ENCODE results near the gene CHMP5. TPM values are rescaled to one million over a fixed set of nuclear protein-coding genes. Genes with fewer than 3 reads are reported as not detected.
A peak's percentile ranks its signal among the peaks of the same experiment; 100 is the strongest.

The CHMP5 gene
- total RNA-seq, 1 donor from 2014 or later: 173 TPM

DNA sequence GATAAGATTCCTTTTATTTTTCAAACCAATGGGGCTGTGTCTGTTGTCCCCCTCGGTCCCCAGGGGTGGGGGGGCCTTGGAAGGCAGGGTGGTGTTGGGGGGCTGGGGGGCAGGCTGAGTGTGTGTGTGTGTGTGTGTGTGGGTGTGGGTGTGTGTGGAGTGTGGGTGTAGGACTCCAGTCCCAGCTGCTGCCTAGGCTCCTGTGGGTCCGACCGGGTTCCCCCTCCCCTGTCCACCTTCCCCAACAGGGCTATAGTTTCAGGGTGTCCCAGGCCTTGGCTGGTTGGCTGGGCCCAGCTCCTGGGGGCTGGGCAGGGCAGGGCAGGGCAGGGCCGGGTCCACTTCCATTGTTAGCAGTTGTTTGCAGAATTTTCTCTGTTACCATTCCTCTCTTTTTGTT lies 23.4 kb downstream of the CHMP5 start:
- no peak overlapping the region for H3K4me3 ChIP-seq (ENCODE audit: low read depth, low read length)
- TF ChIP-seq, protein P1, sequence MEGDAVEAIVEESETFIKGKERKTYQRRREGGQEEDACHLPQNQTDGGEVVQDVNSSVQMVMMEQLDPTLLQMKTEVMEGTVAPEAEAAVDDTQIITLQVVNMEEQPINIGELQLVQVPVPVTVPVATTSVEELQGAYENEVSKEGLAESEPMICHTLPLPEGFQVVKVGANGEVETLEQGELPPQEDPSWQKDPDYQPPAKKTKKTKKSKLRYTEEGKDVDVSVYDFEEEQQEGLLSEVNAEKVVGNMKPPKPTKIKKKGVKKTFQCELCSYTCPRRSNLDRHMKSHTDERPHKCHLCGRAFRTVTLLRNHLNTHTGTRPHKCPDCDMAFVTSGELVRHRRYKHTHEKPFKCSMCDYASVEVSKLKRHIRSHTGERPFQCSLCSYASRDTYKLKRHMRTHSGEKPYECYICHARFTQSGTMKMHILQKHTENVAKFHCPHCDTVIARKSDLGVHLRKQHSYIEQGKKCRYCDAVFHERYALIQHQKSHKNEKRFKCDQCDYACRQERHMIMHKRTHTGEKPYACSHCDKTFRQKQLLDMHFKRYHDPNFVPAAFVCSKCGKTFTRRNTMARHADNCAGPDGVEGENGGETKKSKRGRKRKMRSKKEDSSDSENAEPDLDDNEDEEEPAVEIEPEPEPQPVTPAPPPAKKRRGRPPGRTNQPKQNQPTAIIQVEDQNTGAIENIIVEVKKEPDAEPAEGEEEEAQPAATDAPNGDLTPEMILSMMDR (IDR thresholded peaks at IDR 0.05; ENCODE audit: insufficient read depth, low read length, severe bottlenecking): no peak
- FAIRE-seq: no peak
- H3K36me3 ChIP-seq (ENCODE audit: control insufficient read depth, insufficient read depth, low read length): peaks cover 1% of the 10 kb centered on the region
- no peaks in the 10 kb centered on the region for H3K27me3 ChIP-seq (ENCODE audit: control insufficient read depth, insufficient read depth, low read length)
- no peak for DNase-seq (ENCODE audit: low read depth)

- H3K36me3 ChIP-seq (ENCODE audit: control insufficient read depth, insufficient read depth, low read length): no peaks in the 10 kb centered on the region
These were observed 24.1 kb downstream of the CHMP5 start for GRCh38 chr9:33288828-33289483.

GRCh38 chr9:33289496-33289895 lies 24.6 kb downstream of the CHMP5 start:
- DNase-seq (ENCODE audit: low read depth) (no peak), FAIRE-seq (no peak)
- Histone ChIP-seq H3K27me3 (ENCODE audit: control insufficient read depth, insufficient read depth, low read length) (no peaks in the 10 kb centered on the region), H3K4me3 (ENCODE audit: low read depth, low read length) (peak overlapping the region; percentile 76), H3K36me3 (ENCODE audit: control insufficient read depth, insufficient read depth, low read length) (peaks cover under 1% of the 10 kb centered on the region)
- TF ChIP-seq, protein P1 (IDR thresholded peaks at IDR 0.05; ENCODE audit: insufficient read depth, low read length, severe bottlenecking): no peak

More at GRCh38 chr9:33288828-33289483, 24.1 kb downstream of the CHMP5 start:
- no peak overlapping the region for H3K4me3 ChIP-seq (ENCODE audit: low read depth, low read length)
- FAIRE-seq (no peak), DNase-seq (ENCODE audit: low read depth) (no peak)
- TF ChIP-seq, protein P1 (IDR thresholded peaks at IDR 0.05; ENCODE audit: insufficient read depth, low read length, severe bottlenecking): no peak
- H3K27me3 ChIP-seq (ENCODE audit: control insufficient read depth, insufficient read depth, low read length): no peaks in the 10 kb centered on the region

DNA sequence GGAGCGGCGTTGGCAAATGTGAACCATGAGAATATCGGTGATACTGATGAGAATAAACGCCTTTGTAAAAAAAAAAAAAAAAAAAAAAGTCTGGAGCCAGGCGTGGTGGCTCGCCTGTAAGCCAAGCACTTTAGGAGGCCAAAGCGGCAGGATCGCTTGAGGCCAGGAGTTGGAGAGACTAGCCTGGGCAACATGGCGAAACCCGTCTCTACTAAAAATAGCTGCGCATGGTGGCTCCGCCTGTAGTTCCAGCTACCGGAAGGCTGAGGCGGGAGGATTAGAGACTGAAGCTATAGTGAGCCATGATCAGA lies 25.0 kb downstream of the CHMP5 start:
- Histone ChIP-seq H3K36me3 (ENCODE audit: control insufficient read depth, insufficient read depth, low read length) (peaks cover 4% of the 10 kb centered on the region), H3K27me3 (ENCODE audit: control insufficient read depth, insufficient read depth, low read length) (no peaks in the 10 kb centered on the region), H3K4me3 (ENCODE audit: low read depth, low read length) (peak overlapping the region; percentile 76)
- no peak for FAIRE-seq
- TF ChIP-seq, protein P1 (IDR thresholded peaks at IDR 0.05; ENCODE audit: insufficient read depth, low read length, severe bottlenecking): no peak
- DNase-seq (ENCODE audit: low read depth): no peak

- TF ChIP-seq, protein P1 (IDR thresholded peaks at IDR 0.05; ENCODE audit: insufficient read depth, low read length, severe bottlenecking): no peak
- peak; percentile 62 for FAIRE-seq
These were observed 25.6 kb downstream of the CHMP5 start, which contains the start of gene NFX1 for GRCh38 chr9:33290247-33291030. NFX1 (plus strand) TSS chr9:33290516; CDS start chr9:33290573, 57 bp downstream.

More at GRCh38 chr9:33290247-33291030, 25.6 kb downstream of the CHMP5 start, which contains the start of gene NFX1:
- no peaks in the 10 kb centered on the region for H3K27me3 ChIP-seq (ENCODE audit: control insufficient read depth, insufficient read depth, low read length)
- H3K36me3 ChIP-seq (ENCODE audit: control insufficient read depth, insufficient read depth, low read length): peaks cover 7% of the 10 kb centered on the region
- peak; percentile 94 for DNase-seq (ENCODE audit: low read depth)
- H3K4me3 ChIP-seq (ENCODE audit: low read depth, low read length): peak within 1 kb of the TSS; percentile 76

Data from bronchial epithelial cell (primary cell).